Progenitor cell of endocrine pancreas (in vitro differentiated cells): ENCODE measurements around the gene CACNG8. TPM values are rescaled to one million over a fixed set of nuclear protein-coding genes. Genes with fewer than 3 reads are reported as not detected.

ENCODE experiments used
- DNase-seq: peaks from one replicate; pipeline ENCODE4 v3.0.0; 2021; ENCODE audit warnings: low spot score; ENCODE audit not compliant: unreplicated experiment
- H3K27ac Mint-ChIP-seq: 2 replicates; pipeline ENCODE4 v1.8.0; 2021; ENCODE audit warnings: mild to moderate bottlenecking, moderate library complexity, mixed read lengths
- H3K27me3 Mint-ChIP-seq: 2 replicates; pipeline ENCODE4 v1.8.0; 2021; ENCODE audit warnings: mixed read lengths
- H3K36me3 Mint-ChIP-seq: 2 replicates; pipeline ENCODE4 v1.8.0; 2022; ENCODE audit warnings: mixed read lengths; ENCODE audit not compliant: insufficient read depth
- H3K4me1 Mint-ChIP-seq: 2 replicates; pipeline ENCODE4 v1.8.0; 2021; ENCODE audit warnings: low read depth, mixed read lengths
- H3K4me3 Mint-ChIP-seq: 2 replicates; pipeline ENCODE4 v1.8.0; 2021; ENCODE audit warnings: low read depth, mild to moderate bottlenecking, moderate library complexity, mixed read lengths
- H3K9me3 Mint-ChIP-seq: 2 replicates; pipeline ENCODE4 v1.8.0; 2021; ENCODE audit warnings: low read depth, mixed read lengths
- total RNA-seq: library from RNA; stranded (reverse); gene quantifications from 2 replicates; pipeline ENCODE4 v1.2.1, GENCODE V29; 2021
- TF ChIP-seq, protein P1 (sequence below): fragments of 200-600 bp; sonication (generic); IDR thresholded peaks from one replicate; pipeline ENCODE4 v1.5.0; 2021; ENCODE audit warnings: antibody characterized with exemption, mild to moderate bottlenecking; ENCODE audit not compliant: unreplicated experiment

CACNG8 gene
- total RNA-seq, 1 donor from 2014 or later: 0.36 TPM

DNA sequence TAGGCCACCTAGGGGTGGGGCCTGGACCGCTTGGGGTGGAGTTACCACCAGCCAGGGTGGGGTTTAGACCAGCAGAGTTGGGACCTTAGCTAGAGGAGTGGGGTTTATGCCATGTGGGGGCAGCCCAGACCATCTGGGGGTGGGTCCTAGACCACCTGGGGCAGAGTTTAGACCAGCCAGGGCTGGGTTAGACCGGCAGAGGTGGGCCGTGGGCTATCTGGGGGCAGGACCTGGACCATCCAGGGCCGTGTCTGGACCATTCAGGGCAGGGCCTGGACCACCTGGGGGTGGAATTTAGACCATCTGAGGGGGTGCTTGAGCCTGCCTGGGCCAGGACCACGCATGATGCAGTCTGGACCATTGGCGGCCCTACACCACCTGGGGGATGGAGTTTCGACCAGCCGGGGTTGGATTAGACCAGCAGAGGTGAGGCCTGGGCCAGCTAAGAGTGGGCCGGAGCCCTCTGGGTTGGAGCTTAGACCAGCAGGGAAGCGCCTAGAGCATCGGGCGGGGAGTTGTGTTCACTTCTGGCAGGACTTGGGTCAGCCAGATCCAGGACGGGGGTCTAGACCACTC lies 18.7 kb downstream of the CACNG8 start:
- no peak for DNase-seq

DNA sequence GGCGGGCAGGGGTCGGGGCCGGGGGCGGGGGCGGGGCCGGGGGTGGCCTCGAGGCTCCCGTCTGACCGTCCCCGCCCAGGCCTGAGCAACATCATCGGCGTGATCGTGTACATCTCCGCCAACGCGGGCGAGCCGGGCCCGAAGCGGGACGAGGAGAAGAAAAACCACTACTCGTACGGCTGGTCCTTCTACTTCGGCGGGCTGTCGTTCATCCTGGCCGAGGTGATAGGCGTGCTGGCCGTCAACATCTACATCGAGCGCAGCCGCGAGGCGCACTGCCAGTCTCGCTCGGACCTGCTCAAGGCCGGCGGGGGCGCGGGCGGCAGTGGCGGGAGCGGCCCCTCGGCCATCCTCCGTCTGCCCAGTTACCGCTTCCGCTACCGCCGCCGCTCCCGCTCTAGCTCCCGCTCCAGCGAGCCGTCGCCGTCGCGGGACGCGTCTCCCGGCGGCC lies 19.3 kb downstream of the CACNG8 start:
- peaks cover 3% of the 10 kb centered on the region for H3K9me3 Mint-ChIP-seq
- peak; percentile 24 for DNase-seq
- peaks cover 39% of the 10 kb centered on the region for H3K27me3 Mint-ChIP-seq
- H3K4me3 Mint-ChIP-seq: no peak overlapping the region
- peaks cover 12% of the 10 kb centered on the region for H3K4me1 Mint-ChIP-seq
- TF ChIP-seq, protein P1, sequence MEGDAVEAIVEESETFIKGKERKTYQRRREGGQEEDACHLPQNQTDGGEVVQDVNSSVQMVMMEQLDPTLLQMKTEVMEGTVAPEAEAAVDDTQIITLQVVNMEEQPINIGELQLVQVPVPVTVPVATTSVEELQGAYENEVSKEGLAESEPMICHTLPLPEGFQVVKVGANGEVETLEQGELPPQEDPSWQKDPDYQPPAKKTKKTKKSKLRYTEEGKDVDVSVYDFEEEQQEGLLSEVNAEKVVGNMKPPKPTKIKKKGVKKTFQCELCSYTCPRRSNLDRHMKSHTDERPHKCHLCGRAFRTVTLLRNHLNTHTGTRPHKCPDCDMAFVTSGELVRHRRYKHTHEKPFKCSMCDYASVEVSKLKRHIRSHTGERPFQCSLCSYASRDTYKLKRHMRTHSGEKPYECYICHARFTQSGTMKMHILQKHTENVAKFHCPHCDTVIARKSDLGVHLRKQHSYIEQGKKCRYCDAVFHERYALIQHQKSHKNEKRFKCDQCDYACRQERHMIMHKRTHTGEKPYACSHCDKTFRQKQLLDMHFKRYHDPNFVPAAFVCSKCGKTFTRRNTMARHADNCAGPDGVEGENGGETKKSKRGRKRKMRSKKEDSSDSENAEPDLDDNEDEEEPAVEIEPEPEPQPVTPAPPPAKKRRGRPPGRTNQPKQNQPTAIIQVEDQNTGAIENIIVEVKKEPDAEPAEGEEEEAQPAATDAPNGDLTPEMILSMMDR: no peak
- no peak overlapping the region for H3K27ac Mint-ChIP-seq
- no peaks in the 10 kb centered on the region for H3K36me3 Mint-ChIP-seq

More for the DNA sequence above, 18.7 kb downstream of the CACNG8 start:
- H3K27ac Mint-ChIP-seq: no peak overlapping the region
- TF ChIP-seq, protein P1: no peak
- H3K36me3 Mint-ChIP-seq: no peaks in the 10 kb centered on the region
- H3K4me1 Mint-ChIP-seq: peaks cover 12% of the 10 kb centered on the region
- peaks cover 43% of the 10 kb centered on the region for H3K27me3 Mint-ChIP-seq
- peaks cover 3% of the 10 kb centered on the region for H3K9me3 Mint-ChIP-seq
- H3K4me3 Mint-ChIP-seq: peak overlapping the region; percentile 49

DNA sequence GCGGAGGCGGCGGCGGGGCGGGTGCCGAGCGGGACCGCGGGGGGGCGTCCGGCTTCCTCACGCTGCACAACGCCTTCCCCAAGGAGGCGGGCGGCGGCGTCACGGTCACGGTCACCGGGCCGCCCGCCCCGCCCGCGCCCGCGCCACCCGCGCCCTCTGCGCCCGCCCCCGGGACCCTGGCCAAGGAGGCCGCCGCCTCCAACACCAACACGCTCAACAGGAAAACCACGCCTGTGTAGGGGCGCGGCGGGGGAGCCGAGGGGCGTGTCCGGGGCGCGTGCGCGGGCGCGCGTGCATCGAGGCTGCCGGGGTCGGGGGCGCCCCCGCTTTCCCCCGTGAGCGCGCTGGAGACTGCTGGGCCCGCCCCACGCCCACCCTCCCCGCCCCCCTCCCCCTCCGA lies 19.9 kb downstream of the CACNG8 start:
- H3K36me3 Mint-ChIP-seq: no peaks in the 10 kb centered on the region
- DNase-seq: peak; percentile 21

DNA sequence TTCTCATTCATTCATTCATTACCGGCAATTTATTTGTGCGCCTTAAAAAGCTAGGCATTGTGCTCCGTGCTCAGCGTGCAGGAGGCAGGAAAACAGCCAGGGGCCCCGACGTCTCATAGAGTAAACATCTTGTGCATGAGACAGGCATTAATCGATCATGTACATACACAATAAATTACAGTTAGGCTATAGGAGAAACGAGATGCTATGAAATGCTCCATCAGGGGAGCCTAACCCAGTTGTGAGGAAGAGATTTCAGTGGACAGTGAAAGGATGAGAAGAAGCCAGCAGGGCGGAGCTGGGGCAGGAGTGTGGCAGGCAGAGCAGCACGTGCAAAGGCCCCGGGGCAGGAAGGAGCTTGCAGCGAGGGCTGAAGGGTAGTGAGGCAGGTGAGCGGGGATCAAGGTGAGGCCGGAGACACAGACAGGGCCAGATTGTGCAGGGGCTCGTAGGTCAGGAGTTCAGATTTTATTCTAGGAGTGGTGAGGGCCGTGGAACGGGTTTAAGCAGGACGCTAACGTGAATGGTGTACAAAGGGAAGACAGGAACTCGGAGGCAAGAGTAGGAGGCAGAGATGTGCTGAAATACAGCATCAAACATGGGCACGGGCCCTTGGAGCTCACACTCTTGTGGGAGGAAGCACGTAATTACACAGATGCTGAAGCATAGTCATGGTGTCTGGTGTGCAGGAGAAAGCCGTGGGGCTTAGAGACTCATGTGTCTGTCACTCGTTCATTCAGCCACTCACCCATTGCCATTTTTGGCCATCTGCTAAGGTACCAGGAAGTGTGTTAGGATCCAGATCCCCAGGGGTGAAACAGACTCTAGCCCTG lies 20.9 kb downstream of the CACNG8 start:
- H3K27me3 Mint-ChIP-seq: peaks cover 30% of the 10 kb centered on the region
- TF ChIP-seq, protein P1: no peak
- peaks cover 11% of the 10 kb centered on the region for H3K4me1 Mint-ChIP-seq
- no peak for DNase-seq
- peaks cover 3% of the 10 kb centered on the region for H3K9me3 Mint-ChIP-seq
- no peak overlapping the region for H3K4me3 Mint-ChIP-seq
- H3K36me3 Mint-ChIP-seq: no peaks in the 10 kb centered on the region
- H3K27ac Mint-ChIP-seq: no peak overlapping the region

More for the DNA sequence above, 19.9 kb downstream of the CACNG8 start:
- Mint-ChIP-seq H3K4me1 (peaks cover 11% of the 10 kb centered on the region), H3K4me3 (no peak overlapping the region), H3K27ac (no peak overlapping the region), H3K27me3 (peaks cover 36% of the 10 kb centered on the region), H3K9me3 (peaks cover 3% of the 10 kb centered on the region)
- TF ChIP-seq, protein P1: no peak

DNA sequence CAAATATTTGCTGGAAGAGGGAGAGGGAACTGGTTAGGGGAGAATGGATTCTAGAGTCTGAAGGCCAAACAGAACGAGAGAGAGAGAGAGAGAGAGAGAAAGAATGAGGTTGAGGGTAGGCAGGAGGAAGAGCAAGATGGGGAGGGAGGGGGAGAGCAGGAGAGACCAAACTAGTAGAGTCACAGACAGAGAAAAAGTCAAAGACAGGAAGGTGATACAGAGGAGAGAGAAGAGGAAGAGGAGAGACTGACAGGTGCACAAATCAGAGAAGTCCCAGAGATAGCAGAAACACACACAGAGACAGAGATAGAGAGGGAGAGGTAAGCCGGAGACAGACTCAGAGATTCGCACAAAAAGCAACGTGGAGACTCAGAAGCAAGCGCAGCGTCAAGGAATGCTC lies 23.1 kb downstream of the CACNG8 start:
- Mint-ChIP-seq H3K27ac (no peak overlapping the region), H3K9me3 (no peaks in the 10 kb centered on the region), H3K4me1 (peaks cover 2% of the 10 kb centered on the region), H3K36me3 (no peaks in the 10 kb centered on the region), H3K27me3 (peaks cover 15% of the 10 kb centered on the region), H3K4me3 (no peak overlapping the region)
- DNase-seq: no peak
- TF ChIP-seq, protein P1: no peak
